NCI-H2171 (cell line): Measurements from ENCODE around the gene LPIN3.
"Not testable (repeated sequence)": the region's sequence is repeated elsewhere in the genome, so short reads cannot be mapped to it uniquely, and the experiment has no call there.

Source experiments
- DNase-seq: peaks from one replicate; lab custom pipeline; 2025; lab: John Stamatoyannopoulos, UW

The LPIN3 gene, protein sequence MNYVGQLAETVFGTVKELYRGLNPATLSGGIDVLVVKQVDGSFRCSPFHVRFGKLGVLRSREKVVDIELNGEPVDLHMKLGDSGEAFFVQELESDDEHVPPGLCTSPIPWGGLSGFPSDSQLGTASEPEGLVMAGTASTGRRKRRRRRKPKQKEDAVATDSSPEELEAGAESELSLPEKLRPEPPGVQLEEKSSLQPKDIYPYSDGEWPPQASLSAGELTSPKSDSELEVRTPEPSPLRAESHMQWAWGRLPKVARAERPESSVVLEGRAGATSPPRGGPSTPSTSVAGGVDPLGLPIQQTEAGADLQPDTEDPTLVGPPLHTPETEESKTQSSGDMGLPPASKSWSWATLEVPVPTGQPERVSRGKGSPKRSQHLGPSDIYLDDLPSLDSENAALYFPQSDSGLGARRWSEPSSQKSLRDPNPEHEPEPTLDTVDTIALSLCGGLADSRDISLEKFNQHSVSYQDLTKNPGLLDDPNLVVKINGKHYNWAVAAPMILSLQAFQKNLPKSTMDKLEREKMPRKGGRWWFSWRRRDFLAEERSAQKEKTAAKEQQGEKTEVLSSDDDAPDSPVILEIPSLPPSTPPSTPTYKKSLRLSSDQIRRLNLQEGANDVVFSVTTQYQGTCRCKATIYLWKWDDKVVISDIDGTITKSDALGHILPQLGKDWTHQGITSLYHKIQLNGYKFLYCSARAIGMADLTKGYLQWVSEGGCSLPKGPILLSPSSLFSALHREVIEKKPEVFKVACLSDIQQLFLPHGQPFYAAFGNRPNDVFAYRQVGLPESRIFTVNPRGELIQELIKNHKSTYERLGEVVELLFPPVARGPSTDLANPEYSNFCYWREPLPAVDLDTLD

DNA sequence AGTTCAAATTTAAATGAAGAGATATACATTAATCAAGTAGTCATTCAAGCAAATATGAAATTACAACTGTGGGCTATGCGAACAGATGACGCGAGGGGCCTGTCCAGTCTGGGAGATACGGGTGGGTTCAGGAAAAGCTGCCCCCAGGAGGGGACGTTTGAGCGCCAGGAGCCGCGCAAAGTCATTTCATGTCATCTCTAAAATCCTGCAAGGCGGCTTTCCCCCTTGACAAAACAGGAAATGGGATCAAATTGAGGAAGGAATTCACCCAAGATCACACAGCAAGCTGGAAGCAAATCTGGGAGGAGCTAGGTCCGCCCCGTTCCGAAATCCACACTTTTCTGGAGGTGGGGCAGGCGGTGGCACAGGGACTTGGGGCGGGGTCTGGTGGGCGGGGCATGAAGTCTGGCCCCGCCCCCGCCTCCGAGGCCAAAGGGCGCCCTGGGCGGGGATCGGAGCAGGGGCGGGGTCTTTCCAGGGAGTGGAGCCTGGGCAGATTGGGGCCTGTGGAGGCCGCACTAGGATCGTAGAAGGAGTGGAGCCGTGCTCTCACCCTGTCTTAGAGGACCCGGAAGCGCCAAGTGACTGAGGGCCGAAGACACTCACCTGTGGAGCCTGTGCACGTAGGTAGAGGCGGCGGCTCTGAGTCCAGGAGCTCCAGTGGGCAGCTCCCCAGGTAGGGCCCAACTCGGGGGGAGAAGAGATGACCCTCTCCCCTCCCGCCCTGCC, at the start of gene LPIN3:
LPIN3 (plus strand) TSS at position 495 of the 729 bp plus-strand sequence. CDS start 4,983 bp downstream, outside the sequence.
- peak; percentile 90 for DNase-seq

DNA sequence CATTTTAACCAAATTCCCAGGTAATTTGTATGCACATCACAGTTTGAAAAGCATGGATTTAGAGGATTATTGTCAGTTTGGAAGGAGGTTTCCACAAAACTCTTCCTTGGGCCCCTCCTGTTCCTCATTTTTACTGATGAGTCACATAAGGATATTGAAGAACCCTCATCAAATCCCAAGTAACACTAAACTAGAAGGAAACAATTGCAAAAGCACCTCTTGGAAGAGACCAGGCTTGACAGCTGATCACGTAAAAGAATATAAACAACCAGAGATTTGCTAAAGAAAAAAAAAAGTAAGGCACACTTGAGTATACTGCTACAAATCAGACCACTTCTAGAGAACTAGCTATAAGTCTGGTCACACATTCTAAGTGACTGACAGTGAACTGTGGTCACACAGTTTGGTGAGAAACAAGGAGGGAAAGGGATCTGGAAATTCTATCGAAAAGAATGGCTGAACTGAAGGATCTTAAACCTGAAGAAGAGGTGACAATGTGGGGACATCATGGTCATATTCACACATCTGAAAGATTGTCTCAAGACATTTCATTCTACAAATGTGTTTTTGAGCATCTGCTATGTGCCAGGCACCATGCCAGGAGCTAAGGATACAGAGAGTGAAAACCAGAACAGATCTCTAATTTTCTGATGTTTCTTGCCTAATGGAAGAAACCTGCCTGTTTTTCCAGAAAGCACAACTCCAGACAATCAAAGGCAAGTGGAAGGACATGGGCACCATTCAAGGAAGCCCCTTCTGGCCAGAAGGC, 47.2 kb upstream of the LPIN3 start:
- no peak for DNase-seq

DNA sequence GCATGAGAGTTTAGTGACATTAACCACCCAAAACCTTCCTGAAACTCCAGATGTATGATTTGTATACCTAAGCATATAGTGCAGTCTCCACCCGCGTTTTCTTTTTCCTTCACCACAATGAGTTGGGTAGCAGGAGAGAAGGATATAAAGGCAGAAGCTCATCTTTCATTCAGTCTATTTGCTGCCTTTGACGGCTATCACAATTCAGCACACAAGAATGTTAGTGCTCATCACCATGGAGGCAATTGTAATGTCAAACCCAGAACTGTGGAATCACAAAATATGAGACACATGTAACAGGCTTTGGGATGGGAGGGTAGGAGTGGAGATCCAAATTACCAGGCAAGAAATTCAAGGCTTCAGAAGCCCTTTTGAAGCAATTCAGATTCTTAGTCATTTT, 40.7 kb upstream of the LPIN3 start:
- no peak for DNase-seq

DNA sequence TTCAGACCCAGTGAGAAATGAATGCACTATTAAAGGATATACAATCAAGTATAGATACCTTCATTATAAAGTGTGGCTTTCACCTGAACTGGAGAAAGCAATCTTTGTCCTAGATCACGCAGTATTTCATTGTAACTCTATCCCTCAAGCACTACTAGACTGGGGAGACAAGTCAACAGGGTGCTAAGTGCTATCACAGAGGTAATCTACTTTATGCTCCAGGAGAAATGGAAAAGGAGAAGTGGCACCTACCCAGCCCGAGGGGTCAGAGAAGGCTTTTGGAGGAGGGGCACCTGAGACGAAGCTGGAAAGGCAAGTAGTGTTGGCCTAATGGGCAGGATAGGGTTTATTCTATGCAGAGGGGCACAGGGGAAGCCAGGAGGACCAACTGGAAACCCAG, 40.2 kb upstream of the LPIN3 start:
- DNase-seq: no peak

DNA sequence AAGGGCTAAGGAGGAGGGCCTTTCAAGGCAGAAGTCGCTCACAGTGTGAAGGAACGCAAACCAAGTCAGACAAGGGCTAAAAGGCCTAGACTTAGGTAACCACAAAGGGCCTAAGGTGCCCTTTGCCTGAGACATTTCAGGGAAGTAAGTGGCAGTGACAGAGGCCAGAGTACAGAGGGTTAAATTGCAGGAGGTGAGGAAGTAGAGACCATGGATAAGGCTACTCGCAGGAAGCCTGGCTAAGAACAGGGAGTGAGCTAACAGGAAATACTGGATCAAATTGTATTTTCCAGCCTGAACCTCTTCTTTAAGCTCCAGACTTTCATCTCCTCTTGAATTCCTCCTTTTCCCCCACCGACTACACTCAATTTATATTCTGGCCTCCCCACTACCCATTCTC, 39.7 kb upstream of the LPIN3 start:
- DNase-seq: no peak

DNA sequence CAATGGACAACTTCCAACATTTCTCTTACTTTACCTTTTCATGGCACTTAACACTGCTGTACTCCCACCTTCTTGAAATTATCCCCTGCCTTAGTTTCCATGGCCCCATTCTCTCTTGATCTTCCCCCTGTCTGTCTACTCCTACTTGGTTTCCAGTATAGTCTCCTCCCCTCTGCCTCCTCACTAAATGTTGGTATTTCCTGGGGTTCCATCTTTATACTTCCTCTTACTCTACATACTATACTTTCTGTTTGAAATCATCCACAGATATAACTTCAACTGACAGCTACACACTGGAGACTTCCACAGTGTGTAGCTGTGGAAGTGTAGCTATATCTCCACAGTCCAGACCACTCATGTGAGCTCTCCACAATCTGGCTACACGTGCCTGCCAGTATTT, 36.6 kb upstream of the LPIN3 start:
- DNase-seq: no peak

DNA sequence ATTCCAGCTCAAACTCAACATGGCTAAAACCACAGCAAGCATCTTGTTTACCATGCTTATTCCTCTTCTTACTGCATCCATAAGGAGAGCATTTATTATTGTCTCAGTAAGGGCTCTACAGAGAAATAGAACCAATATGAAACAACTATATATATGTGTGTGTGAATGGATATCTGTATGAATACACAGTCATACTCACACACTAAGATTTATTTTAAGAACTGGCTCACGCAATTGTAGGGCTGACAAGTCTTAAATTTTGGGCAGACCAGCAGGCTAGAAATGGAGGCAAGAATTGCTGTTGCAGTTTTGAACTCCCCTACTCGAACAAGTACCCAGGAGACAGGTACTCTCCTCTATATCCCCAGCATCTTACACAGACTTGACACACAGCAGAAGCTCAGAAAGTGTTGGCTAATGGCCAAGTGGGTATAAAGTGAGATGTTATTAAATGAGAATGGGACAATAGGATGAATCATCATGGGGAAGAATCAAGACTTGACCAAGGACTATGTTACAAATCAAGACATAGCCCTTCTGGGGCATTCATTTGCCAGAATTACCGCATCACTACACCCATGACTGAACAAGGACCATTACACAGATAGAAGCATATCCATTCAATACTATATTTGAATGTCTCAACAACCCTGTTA, 36.1 kb upstream of the LPIN3 start:
- DNase-seq: no peak

DNA sequence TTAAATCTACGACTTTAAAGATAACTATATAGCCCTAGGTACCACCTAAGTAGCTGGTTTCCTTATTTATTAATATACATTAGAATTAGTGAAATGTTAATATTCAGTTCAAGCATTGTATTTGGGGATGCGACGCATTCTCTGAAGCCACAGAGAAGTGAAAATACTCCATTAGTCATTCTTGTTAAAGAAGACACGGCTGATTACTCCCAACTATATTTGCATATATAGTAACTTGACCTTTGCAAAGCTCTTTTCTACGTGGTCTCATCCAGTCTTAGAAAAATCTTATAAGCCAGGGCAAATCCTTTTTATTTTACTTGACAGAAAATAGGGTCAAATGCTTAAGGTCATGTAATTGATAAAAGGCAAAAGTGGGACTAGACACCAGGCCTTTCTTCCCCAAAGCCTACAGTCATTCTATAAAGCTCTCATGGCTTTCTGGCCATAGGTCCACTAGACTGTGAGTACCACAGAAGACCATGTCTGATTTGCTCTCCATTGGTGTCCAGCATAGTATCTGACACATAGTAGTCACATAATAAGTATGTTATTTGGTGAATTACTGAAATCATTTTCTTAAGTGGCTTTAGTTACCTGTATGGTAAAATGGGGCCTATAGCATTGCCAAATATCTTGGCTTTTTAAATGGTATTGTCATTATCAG, 34.4 kb upstream of the LPIN3 start:
- DNase-seq: no peak

DNA sequence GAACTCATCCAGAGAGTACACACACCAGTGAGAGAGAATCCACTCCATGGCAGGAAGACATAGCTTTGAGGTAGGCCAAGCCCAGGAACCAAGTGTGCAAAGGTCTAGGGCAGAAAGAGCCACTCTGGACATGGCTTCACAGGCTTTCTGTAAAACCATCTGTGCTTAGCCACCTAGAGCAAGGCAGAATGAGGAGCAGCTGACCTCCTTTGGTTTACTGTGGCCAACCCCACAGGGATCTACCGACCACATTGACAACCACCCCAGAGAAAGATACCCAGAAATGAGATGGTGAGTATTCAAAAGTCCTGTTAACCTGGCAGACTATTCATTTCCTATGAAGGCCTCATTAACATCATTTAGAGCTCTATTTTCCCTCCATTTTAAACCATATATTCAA, 33.6 kb upstream of the LPIN3 start:
- DNase-seq: no peak

DNA sequence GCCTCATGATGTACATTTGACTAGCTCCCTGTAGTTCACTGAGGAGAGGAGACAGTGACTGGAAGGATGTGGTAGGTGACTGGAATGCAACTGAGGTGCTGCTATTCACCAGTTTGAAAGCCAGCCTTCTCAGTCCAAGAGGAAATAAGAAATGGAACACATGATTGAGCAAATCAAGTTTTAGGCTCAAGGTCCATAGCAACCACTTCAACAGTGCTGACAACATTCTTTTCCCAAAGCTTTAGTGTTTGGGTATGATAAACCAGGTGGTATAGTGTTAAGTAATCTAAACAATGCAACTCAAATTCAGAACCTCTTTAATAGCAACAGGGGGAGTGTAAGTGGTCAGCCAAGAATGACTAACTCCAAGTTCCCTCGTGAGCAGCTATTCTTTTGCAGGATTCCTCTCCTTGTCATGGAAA, 32.3 kb upstream of the LPIN3 start:
- DNase-seq: no peak

DNA sequence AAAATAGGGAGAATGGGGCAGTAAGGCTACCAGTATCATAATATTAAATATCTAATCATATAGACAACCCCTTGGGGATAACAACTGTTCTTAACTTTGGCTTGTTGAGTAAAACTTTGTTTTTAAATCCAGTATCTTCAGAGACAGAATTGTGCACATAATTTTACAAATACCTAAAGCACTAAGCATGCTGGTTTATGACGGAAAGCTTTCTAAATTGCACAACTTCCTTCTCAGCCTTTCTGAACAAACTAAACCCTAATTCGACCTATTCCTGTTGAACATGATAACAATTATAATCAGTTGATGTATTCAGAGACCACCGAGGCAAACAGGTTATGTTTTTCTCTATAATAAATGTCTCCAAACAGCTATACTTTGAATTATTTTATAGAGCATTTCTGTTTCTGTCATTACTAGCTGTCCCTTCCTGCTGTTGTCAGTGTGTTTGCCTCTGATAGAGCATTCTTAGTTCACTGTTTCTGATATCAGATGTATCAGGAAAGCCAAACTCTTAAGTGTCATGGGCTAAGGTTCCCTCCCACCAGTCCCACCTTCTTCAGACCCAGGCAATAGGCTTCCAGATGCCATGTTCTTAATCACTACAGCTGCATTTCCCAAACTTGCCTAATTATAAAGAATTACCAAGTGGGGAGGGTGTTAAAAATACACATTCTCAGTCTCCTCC, 31.8 kb upstream of the LPIN3 start:
- no peak for DNase-seq

DNA sequence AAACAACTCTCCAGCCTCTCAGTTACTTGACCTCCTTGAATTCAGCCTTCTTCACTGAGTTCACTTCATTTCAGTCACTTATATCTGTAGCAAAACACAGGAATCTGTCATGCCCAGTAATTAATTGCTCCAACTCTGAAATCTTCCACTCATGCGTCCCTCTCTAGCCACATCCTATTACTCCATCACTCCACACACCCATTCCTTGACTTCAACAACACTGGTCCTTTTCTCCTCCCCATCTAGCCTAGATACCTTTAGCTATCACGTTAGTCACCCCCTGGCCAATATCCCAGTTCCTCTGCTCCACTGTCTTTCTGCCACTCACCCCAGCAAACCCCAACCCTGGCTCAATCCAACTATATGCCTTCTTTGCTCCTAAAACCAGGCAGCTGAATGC, 30.8 kb upstream of the LPIN3 start:
- no peak for DNase-seq

DNA sequence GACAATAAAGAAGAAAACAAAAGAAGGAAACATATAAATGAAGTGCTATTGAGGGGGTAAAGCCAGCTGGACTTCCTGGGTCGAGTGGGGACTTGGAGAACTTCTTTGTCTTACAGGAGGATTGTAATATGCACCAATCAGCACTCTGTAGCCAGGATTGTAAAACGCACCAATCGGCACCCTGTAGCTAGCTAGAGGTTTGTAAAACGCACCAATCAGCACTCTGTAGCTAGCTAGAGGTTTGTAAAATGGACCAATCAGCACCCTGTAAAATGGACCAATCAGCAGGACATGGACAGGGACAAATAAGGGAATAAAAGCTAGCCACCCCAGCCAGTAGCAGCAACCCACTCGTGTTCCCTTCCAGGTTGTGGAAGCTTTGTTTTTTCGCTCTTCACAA, 28.6 kb upstream of the LPIN3 start:
- not testable (repeated sequence) for DNase-seq

DNA sequence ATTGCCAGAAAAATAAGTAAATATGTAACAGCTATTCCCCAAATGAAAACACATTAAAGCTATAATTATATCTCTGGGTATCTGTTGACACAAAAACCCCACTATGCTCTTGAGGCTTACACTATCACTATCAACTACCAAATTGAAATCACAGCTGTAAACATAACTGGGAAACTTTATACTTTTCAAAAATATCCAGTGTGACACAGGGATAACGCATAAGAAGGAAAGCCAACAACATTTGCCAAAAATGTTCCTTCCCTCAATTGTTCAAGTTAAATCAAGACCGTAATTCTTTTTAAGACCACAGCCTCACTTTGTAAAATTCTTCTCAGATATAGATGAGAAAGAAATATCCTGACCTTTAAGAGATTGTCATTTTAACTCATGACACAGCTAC, 26.2 kb upstream of the LPIN3 start:
- DNase-seq: no peak

DNA sequence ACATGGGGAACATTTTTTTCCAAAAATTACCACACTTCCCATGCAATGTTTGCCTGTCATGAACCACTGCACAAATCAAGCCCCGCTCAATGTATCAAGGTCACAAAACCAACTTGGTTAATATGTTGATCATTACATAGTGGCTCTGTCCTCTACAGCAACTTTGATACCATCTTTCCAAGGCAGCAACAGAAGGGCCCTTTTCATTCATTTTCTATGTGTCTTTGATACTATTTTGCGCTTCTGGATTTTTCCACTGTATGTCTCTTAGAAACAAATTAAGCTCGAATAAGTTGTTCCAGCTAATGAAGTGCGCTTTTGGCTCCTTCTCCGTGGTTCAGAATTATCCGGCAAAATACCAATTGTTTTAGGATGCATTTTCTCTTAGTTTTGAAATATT, 24.6 kb upstream of the LPIN3 start:
- no peak for DNase-seq

DNA sequence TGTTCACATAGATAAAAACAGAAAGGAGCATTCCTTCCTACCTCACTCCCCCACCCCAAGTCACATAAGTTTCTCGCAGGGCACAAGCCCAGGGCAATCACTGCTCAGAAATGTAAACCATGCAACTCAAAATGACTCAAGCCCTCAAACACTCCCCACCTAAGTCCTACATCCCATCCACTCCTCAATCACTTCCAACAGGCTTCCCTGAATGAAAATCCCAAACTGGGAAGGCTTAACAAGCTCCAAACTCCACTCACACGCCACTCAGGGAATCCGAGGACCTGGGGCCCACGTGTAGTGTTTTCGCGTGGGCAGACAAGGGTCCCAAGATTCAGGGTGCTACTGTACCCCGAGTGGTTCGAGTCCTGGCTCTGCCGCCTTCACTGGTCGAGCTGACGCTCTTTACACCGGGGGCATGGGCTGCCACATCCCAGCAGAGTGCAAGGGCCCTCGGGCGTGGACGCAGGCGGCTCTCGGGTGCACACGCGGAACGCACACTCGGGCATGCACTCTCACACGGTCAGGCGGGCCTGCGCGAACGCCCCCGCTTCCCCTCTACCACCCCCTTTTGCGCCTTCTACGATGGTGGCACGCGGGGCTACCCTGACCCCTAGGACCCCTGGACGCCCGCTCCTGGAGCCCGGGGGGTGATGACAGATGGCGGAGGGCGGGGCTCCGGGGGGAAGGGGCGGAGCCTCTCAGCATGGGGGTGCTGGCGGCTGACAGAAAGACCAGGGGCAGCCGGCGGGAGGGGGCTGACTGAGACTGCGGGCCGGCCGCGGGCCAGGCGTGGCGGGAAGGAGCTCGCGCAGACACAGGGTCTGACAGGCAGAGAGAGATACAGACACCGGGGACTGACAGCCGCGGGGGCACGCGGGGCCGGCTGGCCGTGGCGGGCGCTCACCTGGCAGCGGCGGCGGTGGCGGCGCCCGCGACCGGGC, 23.7 kb upstream of the LPIN3 start:
- DNase-seq: peak; percentile 77

DNA sequence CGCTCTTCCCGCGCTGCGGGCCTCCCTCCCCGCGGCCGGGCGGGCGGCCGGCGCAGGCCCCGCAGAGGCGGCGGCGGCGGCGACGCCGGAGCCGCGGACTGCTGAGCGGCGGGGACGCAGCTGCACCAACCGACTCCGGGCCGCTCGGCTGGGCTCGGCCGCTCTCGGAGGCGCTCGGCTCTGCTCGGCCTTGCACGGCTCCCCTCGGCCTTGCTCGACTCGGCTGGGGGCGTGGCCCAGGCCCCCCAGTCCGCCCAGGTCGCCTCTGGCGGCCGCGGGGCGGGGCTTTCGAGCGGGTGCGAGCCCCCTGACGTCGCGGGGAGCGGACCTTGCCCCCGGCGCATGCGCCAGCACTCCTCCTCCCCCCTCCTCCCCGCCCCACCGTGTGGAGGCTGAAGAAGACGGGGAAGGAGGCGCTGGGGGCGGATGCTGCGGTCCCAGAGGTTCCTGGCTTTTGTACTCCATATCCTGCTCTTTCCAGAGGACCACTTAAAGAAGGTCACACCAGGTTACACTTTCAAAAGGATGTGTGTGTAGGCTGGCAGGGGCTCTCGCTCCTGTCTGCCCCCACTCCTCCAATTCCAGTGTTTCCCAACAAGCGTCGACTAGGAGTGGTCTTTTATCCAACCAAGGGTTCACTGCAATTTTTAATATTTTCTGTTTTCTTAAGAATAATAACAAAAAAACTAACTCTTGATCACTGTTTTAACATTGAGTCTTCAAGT, 22.9 kb upstream of the LPIN3 start, which contains the start of gene ZHX3:
ZHX3 (minus strand) TSS at position 186 of the 725 bp plus-strand sequence. CDS start 112,815 bp downstream, outside the sequence.
- DNase-seq: peak; percentile 99

DNA sequence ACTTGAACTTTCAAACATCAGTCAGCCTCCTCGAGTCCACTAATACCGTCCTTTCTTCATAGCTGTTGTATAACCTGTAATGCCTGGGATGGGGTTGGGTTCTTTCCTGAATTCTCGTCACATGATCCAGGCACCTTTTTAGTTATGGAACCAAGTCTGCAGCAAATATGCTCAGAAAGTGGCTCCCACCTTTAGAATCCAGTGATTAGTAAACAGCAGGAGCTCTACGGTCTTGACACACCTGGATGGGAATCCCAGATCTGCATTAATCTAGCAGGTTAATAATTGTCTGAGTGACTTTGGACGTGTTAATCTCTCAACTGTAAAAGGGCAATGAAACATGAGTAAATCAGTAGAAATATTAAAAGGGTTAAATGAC, 22.4 kb upstream of the LPIN3 start:
- no peak for DNase-seq
